Measurements from ENCODE around the gene STEAP4. TPM values are rescaled to one million over a fixed set of nuclear protein-coding genes. Genes with fewer than 3 reads are reported as not detected.

The STEAP4 gene
- polyA plus RNA-seq, 2 of the 4 experiments (the other 2 are of a cell fraction), result not detected

Other genes starting within 250 kb of the STEAP4 start
- 149 and 164 TPM in 2 replicates for gene SRI, start 86.9 kb downstream of the STEAP4 start, polyA plus RNA-seq (2011; rRNA removed)
- gene SRI, start 86.9 kb downstream of the STEAP4 start, polyA plus RNA-seq (2017; fragmentation: RNase III; extraction: RNeasy Plus Mini Kit Qiagen cat#74134 plus additional on column Dnase treatment), result 87.2 to 92.1 TPM (median 89.0 TPM) in 3 replicates

Measured in A549 (cell line).